ENCODE results near the gene RASAL3. TPM values are rescaled to one million over a fixed set of nuclear protein-coding genes. Genes with fewer than 3 reads are reported as not detected.

RASAL3 gene
- total RNA-seq, 1 donor from 2014 or later = not detected

DNA sequence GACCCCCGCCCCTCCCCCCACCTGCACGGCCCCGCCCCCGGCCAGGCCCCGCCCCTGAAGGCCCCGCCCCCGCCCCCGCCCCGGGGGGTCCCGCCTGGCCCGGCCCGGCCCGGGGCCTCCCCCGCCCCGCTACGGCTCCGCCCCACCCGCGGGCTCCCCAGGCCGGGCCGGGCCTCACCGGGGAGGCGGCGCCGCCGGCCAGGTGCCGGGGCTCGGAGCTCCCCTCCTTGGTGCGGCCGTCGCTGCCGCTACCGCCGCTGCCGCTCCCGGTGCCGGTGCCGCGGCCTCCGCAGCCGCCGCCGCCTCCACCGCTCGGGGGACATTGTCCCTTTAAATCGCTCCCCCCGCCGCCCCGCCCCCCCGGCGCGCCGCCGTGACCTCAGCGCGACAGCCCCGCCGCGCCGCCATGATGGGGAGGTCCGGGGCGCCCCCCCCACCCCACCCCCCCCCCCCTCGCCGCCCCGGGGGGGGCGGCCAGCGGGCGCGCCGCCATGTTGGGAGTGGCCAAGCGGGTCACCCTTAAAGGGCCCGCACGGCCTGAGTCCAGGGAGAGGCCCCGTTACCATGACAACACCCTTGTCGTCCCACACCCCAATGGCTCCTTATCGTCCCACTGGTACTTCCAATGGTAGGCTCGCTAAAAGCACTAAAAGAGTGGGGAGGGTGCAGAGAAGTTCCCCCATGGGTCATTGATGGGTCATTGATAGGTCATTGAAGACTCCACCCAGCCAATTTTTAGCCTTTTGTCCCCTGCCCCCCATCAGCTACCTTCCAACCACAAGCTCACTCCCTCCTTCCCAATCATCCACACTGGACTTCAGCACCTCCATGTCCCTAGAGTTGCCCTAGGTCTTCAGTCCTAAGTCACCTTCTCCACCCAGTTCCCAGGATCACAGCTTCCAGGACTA is 14.5 kb downstream of the RASAL3 start, which contains the start of gene WIZ:
Gene WIZ (minus strand): TSS at position 337 of the 908 bp plus-strand sequence. CDS start 1,649 bp downstream, outside the sequence.
- peak; percentile 68 for DNase-seq (ENCODE audit: low spot score, unreplicated experiment)
- Mint-ChIP-seq H3K4me1 (ENCODE audit: low read depth) (peaks cover 11% of the 10 kb centered on the region), H3K9me3 (ENCODE audit: low read depth) (no peaks in the 10 kb centered on the region), H3K27ac (peak within 1 kb of the TSS; percentile 46), H3K36me3 (ENCODE audit: insufficient read depth) (peaks cover 5% of the 10 kb centered on the region), H3K4me3 (ENCODE audit: low read depth) (peak within 1 kb of the TSS; percentile 83), H3K27me3 (peaks cover 18% of the 10 kb centered on the region)
- TF ChIP-seq CTCF (IDR thresholded peaks at IDR 0.05; ENCODE audit: unreplicated experiment) = no peak

DNA sequence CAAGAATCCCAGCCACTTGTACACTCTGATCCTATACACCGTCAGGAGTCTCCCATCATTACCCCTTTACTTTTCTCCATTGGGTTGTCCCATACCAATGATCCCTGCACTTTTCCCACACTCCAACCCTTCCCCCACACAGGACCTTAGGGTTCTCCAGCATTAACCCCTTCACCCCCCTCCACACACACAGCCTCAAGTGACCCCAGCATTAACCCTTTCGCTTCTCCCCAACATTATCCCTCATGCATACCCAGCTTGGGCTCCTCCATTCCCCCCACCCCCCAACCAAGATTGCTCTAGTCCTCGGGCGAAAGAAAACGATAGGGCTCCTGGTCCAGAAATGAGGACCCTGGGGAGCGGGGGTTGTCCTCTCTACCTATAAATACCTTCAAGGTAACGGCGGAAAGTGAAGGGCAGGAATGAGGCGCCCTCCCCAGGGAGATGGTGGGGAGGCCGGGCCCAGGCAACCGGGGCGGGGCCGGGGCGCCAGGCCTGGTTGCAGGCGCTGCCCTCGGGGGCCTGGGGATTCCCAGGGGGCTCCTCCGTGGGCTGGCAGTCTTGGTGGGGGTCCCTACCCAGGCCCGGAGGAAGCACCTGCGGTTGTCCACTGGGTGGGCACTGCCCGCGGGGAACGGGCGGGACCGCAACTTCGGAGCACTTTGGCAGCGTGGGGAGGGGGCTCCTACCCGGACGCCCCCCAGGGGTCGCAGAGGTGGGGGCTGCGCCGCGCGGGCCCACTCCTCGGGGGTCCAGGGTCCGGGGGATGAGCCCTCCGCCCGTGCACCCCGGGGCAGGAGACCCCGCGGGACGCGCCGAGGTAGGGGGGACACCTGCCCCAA is 15.3 kb downstream of the RASAL3 start:
- H3K9me3 Mint-ChIP-seq (ENCODE audit: low read depth) = no peaks in the 10 kb centered on the region
- H3K27ac Mint-ChIP-seq = peak overlapping the region; percentile 20
- TF ChIP-seq CTCF (IDR thresholded peaks at IDR 0.05; ENCODE audit: unreplicated experiment) = no peak
- H3K4me1 Mint-ChIP-seq (ENCODE audit: low read depth) = peaks cover 11% of the 10 kb centered on the region
- H3K27me3 Mint-ChIP-seq = peaks cover 11% of the 10 kb centered on the region
- peak overlapping the region; percentile 80 for H3K4me3 Mint-ChIP-seq (ENCODE audit: low read depth)
- no peak for DNase-seq (ENCODE audit: low spot score, unreplicated experiment)
- peaks cover 5% of the 10 kb centered on the region for H3K36me3 Mint-ChIP-seq (ENCODE audit: insufficient read depth)

- Mint-ChIP-seq H3K4me3 (ENCODE audit: low read depth) (peak overlapping the region; percentile 80), H3K27me3 (peaks cover 3% of the 10 kb centered on the region), H3K36me3 (ENCODE audit: insufficient read depth) (peaks cover 5% of the 10 kb centered on the region), H3K9me3 (ENCODE audit: low read depth) (no peaks in the 10 kb centered on the region), H3K27ac (peak overlapping the region; percentile 20), H3K4me1 (ENCODE audit: low read depth) (peaks cover 10% of the 10 kb centered on the region)
- DNase-seq (ENCODE audit: low spot score, unreplicated experiment) = no peak
- TF ChIP-seq CTCF (IDR thresholded peaks at IDR 0.05; ENCODE audit: unreplicated experiment) = no peak
These were observed 16.1 kb downstream of the RASAL3 start for GRCh38 chr19:15448044-15448777.

DNA sequence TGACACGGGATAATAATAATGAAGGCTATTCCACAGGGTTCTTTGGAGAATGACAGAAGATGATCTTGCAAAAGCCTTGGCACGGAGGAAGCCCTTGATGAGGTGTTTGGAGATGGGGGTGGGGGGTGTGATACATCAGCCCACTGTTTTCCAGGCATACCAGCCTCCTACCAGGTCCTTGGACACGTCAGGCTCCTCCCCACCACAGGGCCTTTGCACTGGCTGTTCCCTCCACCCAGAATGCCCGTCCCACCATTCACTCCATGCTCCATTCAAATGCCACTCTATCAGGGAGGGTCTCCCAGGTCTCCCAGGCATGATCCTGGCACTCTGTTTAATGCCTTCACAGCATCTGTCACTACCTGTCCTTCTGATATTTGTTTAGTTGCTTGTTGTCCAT is 17.3 kb downstream of the RASAL3 start:
- Mint-ChIP-seq H3K9me3 (ENCODE audit: low read depth) (no peaks in the 10 kb centered on the region), H3K27ac (no peak overlapping the region), H3K36me3 (ENCODE audit: insufficient read depth) (peaks cover 5% of the 10 kb centered on the region), H3K27me3 (peaks cover 3% of the 10 kb centered on the region), H3K4me1 (ENCODE audit: low read depth) (peaks cover 9% of the 10 kb centered on the region), H3K4me3 (ENCODE audit: low read depth) (no peak overlapping the region)
- TF ChIP-seq CTCF (IDR thresholded peaks at IDR 0.05; ENCODE audit: unreplicated experiment) = no peak
- no peak for DNase-seq (ENCODE audit: low spot score, unreplicated experiment)

Measured in progenitor cell of endocrine pancreas (in vitro differentiated cells).